C4-2B (cell line): ENCODE data around the gene LRRN4.

Experiments
- CTCF ChIP-seq: fragments of 450-650 bp; conservative IDR thresholded peaks from 2 replicates; pipeline ENCODE4 v1.5.1; 2017; ENCODE audit warnings: mild to moderate bottlenecking
- ZFX ChIP-seq: fragments of 450-650 bp; IDR thresholded peaks from 2 replicates; pipeline ENCODE4 v1.6.1; 2017

GRCh38 chr20:6040958-6041807 lies 12.7 kb downstream of the LRRN4 start:
- TF ChIP-seq CTCF, result no peak
- no peak for TF ChIP-seq ZFX
